HepG2 (cell line): ENCODE measurements around the gene TBC1D16. TPM values are rescaled to one million over a fixed set of nuclear protein-coding genes. Genes with fewer than 3 reads are reported as not detected.

Source experiments
- AHR ChIP-seq: IDR thresholded peaks from 2 replicates; pipeline ENCODE4 v1.6.1; 2018; ENCODE audit warnings: missing genetic modification reagents, missing compliant biosample characterization
- HMG20A ChIP-seq: IDR thresholded peaks from 2 replicates; pipeline ENCODE4 v1.6.1; 2016; ENCODE audit warnings: borderline replicate concordance
- MED8 ChIP-seq: sonication (generic); formaldehyde crosslinking; IDR thresholded peaks from 2 replicates; pipeline ENCODE4 v1.8.1; 2023; ENCODE audit warnings: mild to moderate bottlenecking, missing genetic modification reagents; ENCODE audit not compliant: insufficient replicate concordance
- NCOA2 ChIP-seq: sonication (generic); formaldehyde crosslinking; IDR thresholded peaks from 2 replicates; pipeline ENCODE4 v1.8.0; 2022; ENCODE audit warnings: inconsistent platforms
- SMAD9 ChIP-seq: sonication (generic); formaldehyde crosslinking; IDR thresholded peaks from 2 replicates; pipeline ENCODE4 v1.5.1; 2020; ENCODE audit warnings: mild to moderate bottlenecking, missing genetic modification reagents
- SP2 ChIP-seq: sonication (generic); formaldehyde crosslinking; IDR thresholded peaks from 2 replicates; pipeline ENCODE4 v1.5.1; 2020; ENCODE audit warnings: mild to moderate bottlenecking, missing genetic modification reagents
- SRSF9 ChIP-seq: fragments of 200-400 bp; formaldehyde crosslinking; IDR thresholded peaks from 2 replicates; pipeline ENCODE4 v1.6.1; 2018; ENCODE audit warnings: borderline replicate concordance, mild to moderate bottlenecking, low read depth, low read length; ENCODE audit not compliant: insufficient read depth, poor library complexity, severe bottlenecking
- TOE1 ChIP-seq: sonication (generic); formaldehyde crosslinking; IDR thresholded peaks from 2 replicates; pipeline ENCODE4 v1.4.0; 2020; ENCODE audit warnings: mild to moderate bottlenecking, missing genetic modification reagents
- ZBTB7B ChIP-seq: sonication (generic); formaldehyde crosslinking; IDR thresholded peaks from 2 replicates; pipeline ENCODE4 v1.4.0; 2020; ENCODE audit warnings: missing genetic modification reagents
- ZEB1 ChIP-seq: IDR thresholded peaks from 2 replicates; pipeline ENCODE4 v1.6.1; 2012; ENCODE audit warnings: mild to moderate bottlenecking, low read depth, inconsistent platforms; ENCODE audit not compliant: insufficient replicate concordance
- ZIK1 ChIP-seq: sonication (generic); formaldehyde crosslinking; IDR thresholded peaks from 2 replicates; pipeline ENCODE4 v1.5.0; 2020; ENCODE audit warnings: mild to moderate bottlenecking, low read depth, missing genetic modification reagents, borderline replicate concordance
- ZNF224 ChIP-seq: sonication (generic); formaldehyde crosslinking; IDR thresholded peaks from 2 replicates; pipeline ENCODE4 v1.5.0; 2020; ENCODE audit warnings: mild to moderate bottlenecking, missing genetic modification reagents
- ZNF543 ChIP-seq: sonication (generic); formaldehyde crosslinking; IDR thresholded peaks from 2 replicates; pipeline ENCODE4 v1.4.0; 2020; ENCODE audit warnings: mild to moderate bottlenecking, missing genetic modification reagents
- polyA plus RNA-seq, 8 experiments: library from polyadenylated mRNA; depleted of rRNA in 3 of 8; stranded (reverse) in 7 of 8; unstranded in 1 of 8; fragments of >200 nt; fragmentation: Illumina TruSeq in 4 of 8; extraction: Trizol in 4 of 8; gene quantifications; 2 replicates each; pipeline versions ENCODE4 v1.2.1 to v1.2.3, GENCODE V29; 2011 to 2016; ENCODE audit warnings: low read depth in 4 of 8, missing spikeins in 1 of 8, mixed read lengths in 1 of 8; ENCODE audit not compliant: insufficient read depth in 1 of 8
- total RNA-seq, 5 experiments: library from RNA; depleted of rRNA; stranded (reverse); fragments of >200 nt; fragmentation: Illumina TruSeq; extraction: Trizol; gene quantifications; 2 replicates each; pipeline ENCODE4 v1.2.3, GENCODE V29; 2016; ENCODE audit warnings: low read depth in 1 of 5
- TF ChIP-seq, protein P1 (sequence below): sonication (generic); formaldehyde crosslinking; IDR thresholded peaks from one replicate; pipeline ENCODE4 v1.5.1; 2020; ENCODE audit warnings: mild to moderate bottlenecking, missing genetic modification reagents; ENCODE audit errors: not compliant biosample characterization
- TF ChIP-seq, protein P2 (sequence below): sonication (generic); formaldehyde crosslinking; IDR thresholded peaks from 2 replicates; pipeline ENCODE4 v1.5.1; 2020; ENCODE audit warnings: missing genetic modification reagents, mild to moderate bottlenecking, borderline replicate concordance
- TF ChIP-seq, protein P3 (sequence below), 2 experiments: sonication (generic) in 1 of 2; formaldehyde crosslinking in 1 of 2; IDR thresholded peaks; 2 replicates each; pipeline versions ENCODE4 v1.4.0 to v1.6.1; 2018 to 2020; ENCODE audit warnings: missing genetic modification reagents in 2 of 2, borderline replicate concordance in 1 of 2, low read depth in 1 of 2, mild to moderate bottlenecking in 1 of 2, missing biosample characterization in 1 of 2

TBC1D16 gene
- total and polyA plus RNA-seq, 2 of the 13 experiments (the other 11 are each of a cell fraction or from before 2014, with no cell fraction given): 14.9 to 24.9 TPM

DNA sequence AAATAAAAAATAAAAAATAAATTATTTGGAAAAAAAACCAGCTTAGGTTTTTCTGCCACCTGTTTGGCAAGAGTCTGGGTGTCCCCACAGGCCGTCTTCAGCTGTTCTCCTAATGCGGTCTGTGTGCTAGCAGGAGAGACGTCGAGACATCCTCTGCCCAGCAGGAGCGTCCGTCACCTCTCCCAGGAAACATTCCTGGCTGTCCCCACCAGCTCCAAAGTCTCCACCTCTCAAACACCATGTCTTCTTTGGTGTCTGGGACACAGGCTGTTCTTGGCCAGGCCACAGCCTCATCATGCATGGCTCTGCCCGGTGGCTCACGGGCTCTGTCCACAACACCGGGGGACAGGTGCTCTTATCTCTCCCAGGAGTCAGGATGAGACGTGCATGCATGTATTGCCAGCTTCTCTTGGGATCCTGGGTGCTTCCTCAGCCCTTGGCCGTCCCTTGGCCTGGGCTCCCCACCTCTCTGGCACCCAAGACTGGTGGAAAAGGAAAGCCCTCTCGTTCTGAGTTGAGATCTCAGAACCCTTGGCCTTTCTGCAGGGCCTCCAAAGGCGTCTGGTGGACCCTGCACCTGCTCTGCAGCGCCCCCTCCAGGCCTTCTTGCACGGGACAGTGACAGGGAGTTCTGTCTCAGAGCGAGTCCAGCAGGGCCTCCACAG, 111.6 kb downstream of the TBC1D16 start (continued):
- no peak for TF ChIP-seq SRSF9
- no peak for TF ChIP-seq ZEB1
- TF ChIP-seq, protein P1, sequence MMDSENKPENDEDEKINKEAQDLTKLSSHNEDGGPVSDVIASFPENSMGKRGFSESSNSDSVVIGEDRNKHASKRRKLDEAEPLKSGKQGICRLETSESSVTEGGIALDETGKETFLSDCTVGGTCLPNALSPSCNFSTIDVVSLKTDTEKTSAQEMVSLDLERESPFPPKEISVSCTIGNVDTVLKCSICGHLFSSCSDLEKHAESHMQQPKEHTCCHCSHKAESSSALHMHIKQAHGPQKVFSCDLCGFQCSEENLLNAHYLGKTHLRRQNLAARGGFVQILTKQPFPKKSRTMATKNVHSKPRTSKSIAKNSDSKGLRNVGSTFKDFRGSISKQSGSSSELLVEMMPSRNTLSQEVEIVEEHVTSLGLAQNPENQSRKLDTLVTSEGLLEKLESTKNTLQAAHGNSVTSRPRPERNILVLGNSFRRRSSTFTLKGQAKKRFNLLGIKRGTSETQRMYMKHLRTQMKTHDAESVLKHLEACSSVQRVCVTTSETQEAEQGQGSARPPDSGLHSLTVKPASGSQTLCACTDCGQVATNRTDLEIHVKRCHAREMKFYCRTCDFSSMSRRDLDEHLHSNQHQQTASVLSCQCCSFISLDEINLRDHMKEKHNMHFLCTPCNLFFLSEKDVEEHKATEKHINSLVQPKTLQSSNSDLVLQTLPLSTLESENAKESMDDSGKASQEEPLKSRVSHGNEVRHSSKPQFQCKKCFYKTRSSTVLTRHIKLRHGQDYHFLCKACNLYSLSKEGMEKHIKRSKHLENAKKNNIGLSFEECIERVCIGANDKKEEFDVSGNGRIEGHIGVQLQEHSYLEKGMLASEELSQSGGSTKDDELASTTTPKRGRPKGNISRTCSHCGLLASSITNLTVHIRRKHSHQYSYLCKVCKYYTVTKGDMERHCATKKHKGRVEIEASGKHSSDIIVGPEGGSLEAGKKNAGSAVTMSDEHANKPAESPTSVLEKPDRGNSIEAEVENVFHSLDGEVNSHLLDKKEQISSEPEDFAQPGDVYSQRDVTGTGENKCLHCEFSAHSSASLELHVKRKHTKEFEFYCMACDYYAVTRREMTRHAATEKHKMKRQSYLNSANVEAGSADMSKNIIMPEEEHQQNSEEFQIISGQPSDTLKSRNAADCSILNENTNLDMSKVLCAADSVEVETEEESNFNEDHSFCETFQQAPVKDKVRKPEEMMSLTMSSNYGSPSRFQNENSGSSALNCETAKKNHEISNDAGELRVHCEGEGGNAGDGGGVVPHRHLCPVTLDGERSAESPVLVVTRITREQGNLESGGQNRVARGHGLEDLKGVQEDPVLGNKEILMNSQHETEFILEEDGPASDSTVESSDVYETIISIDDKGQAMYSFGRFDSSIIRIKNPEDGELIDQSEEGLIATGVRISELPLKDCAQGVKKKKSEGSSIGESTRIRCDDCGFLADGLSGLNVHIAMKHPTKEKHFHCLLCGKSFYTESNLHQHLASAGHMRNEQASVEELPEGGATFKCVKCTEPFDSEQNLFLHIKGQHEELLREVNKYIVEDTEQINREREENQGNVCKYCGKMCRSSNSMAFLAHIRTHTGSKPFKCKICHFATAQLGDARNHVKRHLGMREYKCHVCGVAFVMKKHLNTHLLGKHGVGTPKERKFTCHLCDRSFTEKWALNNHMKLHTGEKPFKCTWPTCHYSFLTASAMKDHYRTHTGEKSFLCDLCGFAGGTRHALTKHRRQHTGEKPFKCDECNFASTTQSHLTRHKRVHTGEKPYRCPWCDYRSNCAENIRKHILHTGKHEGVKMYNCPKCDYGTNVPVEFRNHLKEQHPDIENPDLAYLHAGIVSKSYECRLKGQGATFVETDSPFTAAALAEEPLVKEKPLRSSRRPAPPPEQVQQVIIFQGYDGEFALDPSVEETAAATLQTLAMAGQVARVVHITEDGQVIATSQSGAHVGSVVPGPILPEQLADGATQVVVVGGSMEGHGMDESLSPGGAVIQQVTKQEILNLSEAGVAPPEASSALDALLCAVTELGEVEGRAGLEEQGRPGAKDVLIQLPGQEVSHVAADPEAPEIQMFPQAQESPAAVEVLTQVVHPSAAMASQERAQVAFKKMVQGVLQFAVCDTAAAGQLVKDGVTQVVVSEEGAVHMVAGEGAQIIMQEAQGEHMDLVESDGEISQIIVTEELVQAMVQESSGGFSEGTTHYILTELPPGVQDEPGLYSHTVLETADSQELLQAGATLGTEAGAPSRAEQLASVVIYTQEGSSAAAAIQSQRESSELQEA (CRISPR knock-in tag): peak; percentile 50
- TF ChIP-seq, protein P2, sequence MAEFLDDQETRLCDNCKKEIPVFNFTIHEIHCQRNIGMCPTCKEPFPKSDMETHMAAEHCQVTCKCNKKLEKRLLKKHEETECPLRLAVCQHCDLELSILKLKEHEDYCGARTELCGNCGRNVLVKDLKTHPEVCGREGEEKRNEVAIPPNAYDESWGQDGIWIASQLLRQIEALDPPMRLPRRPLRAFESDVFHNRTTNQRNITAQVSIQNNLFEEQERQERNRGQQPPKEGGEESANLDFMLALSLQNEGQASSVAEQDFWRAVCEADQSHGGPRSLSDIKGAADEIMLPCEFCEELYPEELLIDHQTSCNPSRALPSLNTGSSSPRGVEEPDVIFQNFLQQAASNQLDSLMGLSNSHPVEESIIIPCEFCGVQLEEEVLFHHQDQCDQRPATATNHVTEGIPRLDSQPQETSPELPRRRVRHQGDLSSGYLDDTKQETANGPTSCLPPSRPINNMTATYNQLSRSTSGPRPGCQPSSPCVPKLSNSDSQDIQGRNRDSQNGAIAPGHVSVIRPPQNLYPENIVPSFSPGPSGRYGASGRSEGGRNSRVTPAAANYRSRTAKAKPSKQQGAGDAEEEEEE (CRISPR knock-in tag): no peak
- TF ChIP-seq, protein P3, sequence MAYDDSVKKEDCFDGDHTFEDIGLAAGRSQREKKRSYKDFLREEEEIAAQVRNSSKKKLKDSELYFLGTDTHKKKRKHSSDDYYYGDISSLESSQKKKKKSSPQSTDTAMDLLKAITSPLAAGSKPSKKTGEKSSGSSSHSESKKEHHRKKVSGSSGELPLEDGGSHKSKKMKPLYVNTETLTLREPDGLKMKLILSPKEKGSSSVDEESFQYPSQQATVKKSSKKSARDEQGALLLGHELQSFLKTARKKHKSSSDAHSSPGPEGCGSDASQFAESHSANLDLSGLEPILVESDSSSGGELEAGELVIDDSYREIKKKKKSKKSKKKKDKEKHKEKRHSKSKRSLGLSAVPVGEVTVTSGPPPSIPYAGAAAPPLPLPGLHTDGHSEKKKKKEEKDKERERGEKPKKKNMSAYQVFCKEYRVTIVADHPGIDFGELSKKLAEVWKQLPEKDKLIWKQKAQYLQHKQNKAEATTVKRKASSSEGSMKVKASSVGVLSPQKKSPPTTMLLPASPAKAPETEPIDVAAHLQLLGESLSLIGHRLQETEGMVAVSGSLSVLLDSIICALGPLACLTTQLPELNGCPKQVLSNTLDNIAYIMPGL (CRISPR knock-in tag; IDR thresholded peaks at IDR 0.05; ENCODE audit: borderline replicate concordance in 1 of 2, low read depth in 1 of 2): peak in 1 of 2 experiments; percentile 87; a peak in 2 of 4 replicates
- TF ChIP-seq MED8 (CRISPR knock-in tag): no peak
- TF ChIP-seq NCOA2 (CRISPR knock-in tag): no peak
- TF ChIP-seq ZBTB7B: 0 out of 2 replicates have a peak, but pooled peaks have one; percentile 19
- TF ChIP-seq SP2: no peak
- no peak for TF ChIP-seq HMG20A
- no peak; the same call in 1 of the 2 replicates for TF ChIP-seq AHR (CRISPR knock-in tag)
- no peak for TF ChIP-seq ZNF543 (CRISPR knock-in tag)
- TF ChIP-seq TOE1 (CRISPR knock-in tag): no peak
- TF ChIP-seq ZNF224 (CRISPR knock-in tag): no peak
- no peak for TF ChIP-seq ZIK1 (CRISPR knock-in tag)
- no peak for TF ChIP-seq SMAD9 (CRISPR knock-in tag)
